HAP-1 (cell line): ENCODE measurements around the gene PLA2G4E.

Experiments used
- DNase-seq, 2 experiments: peaks; one replicate each; pipeline ENCODE4 v3.0.0-alpha.2; 2016 to 2020; ENCODE audit warnings: low spot score in 2 of 2
- H3K27me3 ChIP-seq: fragments of 250-450 bp; sonication (Bioruptor Pico); 2 replicates; pipeline ENCODE4 v1.5.1; 2020; ENCODE audit warnings: low read depth, mild to moderate bottlenecking, moderate library complexity
- H3K36me3 ChIP-seq: fragments of 250-450 bp; sonication (Bioruptor Pico); replicated peaks from 2 replicates; pipeline ENCODE4 v1.5.1; 2020; ENCODE audit warnings: mild to moderate bottlenecking
- H3K4me1 ChIP-seq: fragments of 250-450 bp; sonication (Bioruptor Pico); 2 replicates; pipeline ENCODE4 v1.5.1; 2020; ENCODE audit warnings: mild to moderate bottlenecking
- H3K4me3 ChIP-seq: fragments of 250-450 bp; sonication (Bioruptor Pico); 2 replicates; pipeline ENCODE4 v1.5.1; 2020; ENCODE audit warnings: mild to moderate bottlenecking, moderate library complexity
- H3K9me3 ChIP-seq: fragments of 250-450 bp; sonication (Bioruptor Pico); 2 replicates; pipeline ENCODE4 v1.5.1; 2020; ENCODE audit warnings: mild to moderate bottlenecking, moderate library complexity
- in situ Hi-C: fragments of 300-500 bp; cut with MboI; formaldehyde crosslinking; loops from 3 replicates; pipeline ENCODE4 v1.14.3; 2020; ENCODE audit warnings: low sequenced_read_pairs, inconsistent platforms, mixed read lengths

The PLA2G4E gene

GRCh38 chr15:41950127-41950483 is 70.7 kb downstream of the PLA2G4E start:
- Histone ChIP-seq H3K9me3 (no peaks in the 10 kb centered on the region), H3K4me3 (no peak overlapping the region), H3K27me3 (no peaks in the 10 kb centered on the region), H3K36me3 (no peaks in the 10 kb centered on the region), H3K4me1 (no peaks in the 10 kb centered on the region)
- no peak for DNase-seq
- in situ Hi-C loops: no loop called here

GRCh38 chr15:41949401-41950126 is 71.3 kb downstream of the PLA2G4E start:
- Histone ChIP-seq H3K4me3 (no peak overlapping the region), H3K4me1 (no peaks in the 10 kb centered on the region), H3K36me3 (no peaks in the 10 kb centered on the region), H3K9me3 (no peaks in the 10 kb centered on the region), H3K27me3 (no peaks in the 10 kb centered on the region)
- in situ Hi-C loops: no loop called here
- no peak for DNase-seq

DNA sequence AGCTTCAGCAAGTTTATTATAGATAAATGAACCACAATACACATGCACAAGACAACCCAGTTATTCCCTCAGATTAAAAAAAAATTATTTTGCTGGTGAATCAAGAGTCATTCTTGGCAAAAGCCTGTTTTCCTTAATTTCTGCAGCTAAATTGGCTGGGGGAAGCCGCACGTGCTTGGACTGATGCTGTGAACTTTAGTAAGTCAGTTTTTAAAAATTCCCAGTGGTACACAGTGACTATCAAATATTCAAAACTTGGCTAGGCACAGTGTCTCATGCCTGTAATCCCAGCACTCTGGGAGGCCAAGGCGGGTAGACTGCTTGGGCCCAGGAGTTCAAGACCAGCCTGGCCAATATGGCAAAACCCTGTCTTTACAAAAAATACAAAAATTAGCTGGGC is 72.4 kb downstream of the PLA2G4E start:
- Histone ChIP-seq H3K36me3 (no peaks in the 10 kb centered on the region), H3K9me3 (no peaks in the 10 kb centered on the region), H3K27me3 (no peaks in the 10 kb centered on the region), H3K4me1 (no peaks in the 10 kb centered on the region), H3K4me3 (no peak overlapping the region)
- in situ Hi-C loops: no loop called here
- no peak for DNase-seq

- H3K4me1 ChIP-seq: no peaks in the 10 kb centered on the region
- no peak overlapping the region for H3K4me3 ChIP-seq
- H3K27me3 ChIP-seq: no peaks in the 10 kb centered on the region
- H3K36me3 ChIP-seq: no peaks in the 10 kb centered on the region
- no peaks in the 10 kb centered on the region for H3K9me3 ChIP-seq
- in situ Hi-C loops: no loop called here
- no peak for DNase-seq
These were observed 73.9 kb downstream of the PLA2G4E start for GRCh38 chr15:41946970-41947369.

DNA sequence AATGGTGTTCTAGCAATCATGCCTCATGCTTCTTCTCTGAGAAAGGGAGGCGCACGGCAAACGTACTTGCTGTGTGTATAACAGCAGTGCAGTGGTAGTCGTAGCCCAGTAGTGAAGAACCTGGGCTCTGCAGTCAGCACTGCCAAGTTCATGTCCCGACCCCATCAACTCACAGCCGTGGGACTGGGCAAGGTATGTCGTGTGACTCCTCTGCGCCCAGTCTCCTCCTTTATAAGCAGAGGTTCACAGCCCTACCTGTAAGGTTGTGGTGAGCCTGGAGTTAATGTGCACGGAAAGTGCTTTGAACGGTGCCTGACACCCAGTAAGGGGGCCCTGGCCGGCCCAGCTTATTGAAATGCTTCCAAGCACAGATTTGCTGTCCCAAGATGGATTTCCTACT is 75.1 kb downstream of the PLA2G4E start:
- no peaks in the 10 kb centered on the region for H3K4me1 ChIP-seq
- in situ Hi-C loops: no loop called here
- DNase-seq: no peak
- no peaks in the 10 kb centered on the region for H3K36me3 ChIP-seq
- no peaks in the 10 kb centered on the region for H3K9me3 ChIP-seq
- H3K4me3 ChIP-seq: no peak overlapping the region
- H3K27me3 ChIP-seq: no peaks in the 10 kb centered on the region

DNA sequence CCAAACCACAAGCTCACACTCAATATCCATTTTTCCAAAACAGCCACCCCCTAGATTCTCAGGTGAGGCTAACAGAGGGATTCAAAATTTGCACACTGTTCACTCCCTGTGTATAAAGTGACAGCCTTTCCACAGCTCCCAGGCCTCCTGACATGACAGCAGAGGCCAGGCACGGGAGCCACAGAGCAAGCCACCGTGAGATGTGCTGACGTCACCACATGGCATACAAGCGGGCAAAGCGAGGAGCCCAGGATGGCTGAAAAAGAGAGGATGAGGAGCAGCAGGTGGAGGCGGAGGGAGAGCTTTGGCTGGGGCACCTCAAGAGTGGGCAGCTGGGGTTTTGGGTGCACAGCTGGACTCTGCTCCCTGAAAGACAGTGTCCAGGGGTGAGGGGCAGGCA is 75.6 kb downstream of the PLA2G4E start:
- in situ Hi-C loops: no loop called here
- H3K27me3 ChIP-seq: no peaks in the 10 kb centered on the region
- peaks cover 2% of the 10 kb centered on the region; the same call in 1 of the 2 replicates for H3K36me3 ChIP-seq
- DNase-seq: no peak
- no peaks in the 10 kb centered on the region for H3K9me3 ChIP-seq
- no peak overlapping the region for H3K4me3 ChIP-seq
- no peaks in the 10 kb centered on the region for H3K4me1 ChIP-seq

- no peak for DNase-seq
- H3K4me3 ChIP-seq: no peak overlapping the region
- in situ Hi-C loops: no loop called here
- H3K9me3 ChIP-seq: no peaks in the 10 kb centered on the region
- peaks cover 4% of the 10 kb centered on the region; the same call in 1 of the 2 replicates for H3K36me3 ChIP-seq
- H3K4me1 ChIP-seq: no peaks in the 10 kb centered on the region
- no peaks in the 10 kb centered on the region for H3K27me3 ChIP-seq
These were observed 76.4 kb downstream of the PLA2G4E start for GRCh38 chr15:41944313-41944940.

DNA sequence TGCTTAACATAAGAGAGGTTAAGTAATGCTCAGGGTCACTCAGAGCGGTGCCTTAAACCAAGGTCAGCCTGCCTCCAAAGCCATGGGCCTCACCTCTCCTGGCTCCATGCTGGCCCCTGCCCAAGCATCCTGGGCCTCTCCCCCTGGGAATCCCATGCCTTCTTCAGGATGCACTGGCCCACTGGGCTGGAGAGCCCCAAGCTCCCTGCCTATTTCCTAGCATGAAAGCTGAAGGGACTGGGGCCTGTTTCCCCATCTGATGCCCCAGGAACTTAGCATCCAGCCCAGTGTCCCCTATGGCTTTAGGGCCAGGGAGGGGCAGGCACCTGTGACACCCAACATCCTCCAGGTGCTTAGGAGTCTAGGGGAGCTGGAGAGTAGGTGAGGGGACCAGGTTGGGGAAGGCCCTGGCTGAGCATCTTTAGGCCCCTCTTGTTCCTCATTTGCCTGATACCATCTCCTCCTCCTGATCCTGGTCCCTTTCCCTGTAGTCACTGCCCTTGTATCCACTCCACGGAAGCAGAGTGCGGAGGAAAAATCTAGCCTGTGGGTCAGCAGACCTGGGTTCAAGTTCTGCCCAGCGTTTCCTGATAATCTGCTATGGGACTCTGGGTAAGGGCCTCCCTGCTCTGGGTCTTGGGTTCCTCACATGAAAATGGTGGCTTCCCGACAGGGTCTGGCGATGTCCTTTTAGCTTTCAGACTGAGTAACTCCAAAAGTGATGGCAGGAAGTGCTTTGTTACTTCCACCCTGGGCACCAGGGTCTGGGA is 77.1 kb downstream of the PLA2G4E start:
- peaks cover 4% of the 10 kb centered on the region; the same call in 1 of the 2 replicates for H3K36me3 ChIP-seq
- in situ Hi-C loops: no loop called here
- no peak for DNase-seq
- peaks cover 1% of the 10 kb centered on the region for H3K4me1 ChIP-seq
- no peaks in the 10 kb centered on the region for H3K9me3 ChIP-seq
- H3K27me3 ChIP-seq: no peaks in the 10 kb centered on the region
- H3K4me3 ChIP-seq: no peak overlapping the region

- Histone ChIP-seq H3K4me1 (peaks cover 10% of the 10 kb centered on the region), H3K4me3 (no peak overlapping the region), H3K27me3 (no peaks in the 10 kb centered on the region), H3K36me3 (peaks cover 4% of the 10 kb centered on the region; the same call in 1 of the 2 replicates), H3K9me3 (no peaks in the 10 kb centered on the region)
- in situ Hi-C loops: no loop called here
- no peak for DNase-seq
These were observed 78.0 kb downstream of the PLA2G4E start for GRCh38 chr15:41942886-41943285.

DNA sequence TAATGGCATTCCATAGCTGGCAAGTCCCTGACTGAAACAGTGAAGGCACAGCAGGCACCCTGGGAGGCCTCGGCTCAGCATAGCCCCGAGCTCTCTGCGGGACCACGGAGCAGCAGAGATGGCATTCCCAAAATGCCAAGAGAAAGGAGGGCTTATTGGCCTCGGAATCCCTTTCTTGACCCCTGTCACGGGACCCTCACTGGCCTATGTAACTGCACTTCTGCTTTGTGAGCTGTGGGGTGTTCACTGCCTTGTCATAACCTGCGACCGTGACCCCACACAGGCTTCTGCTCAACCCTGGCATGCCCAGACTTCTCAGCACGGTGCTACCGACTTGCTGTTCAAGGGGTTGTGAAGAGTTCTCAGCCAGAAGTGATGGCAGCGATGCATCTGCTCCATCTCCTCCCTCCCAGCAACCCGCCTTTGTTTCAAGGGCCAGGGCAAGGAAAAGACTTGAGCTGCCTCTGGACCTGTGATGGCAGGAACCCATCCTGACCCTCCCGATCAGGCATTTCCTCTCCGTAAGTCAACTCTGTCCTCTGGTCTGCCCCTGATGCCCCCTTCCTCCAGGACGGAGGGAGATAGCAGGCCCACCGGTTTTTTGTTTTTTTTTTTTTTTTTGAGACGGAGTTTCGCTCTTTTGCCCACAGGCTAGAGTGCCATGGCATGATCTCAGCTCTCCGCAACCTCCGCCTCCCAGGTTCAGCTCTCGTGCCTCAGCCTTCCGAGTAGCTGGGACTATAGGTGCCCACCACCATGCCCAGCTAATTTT is 79.0 kb downstream of the PLA2G4E start:
- Histone ChIP-seq H3K27me3 (no peaks in the 10 kb centered on the region), H3K4me3 (no peak overlapping the region), H3K36me3 (peaks cover 4% of the 10 kb centered on the region; the same call in 1 of the 2 replicates), H3K9me3 (no peaks in the 10 kb centered on the region), H3K4me1 (peaks cover 17% of the 10 kb centered on the region)
- in situ Hi-C loops: no loop called here
- DNase-seq: no peak

- H3K4me3 ChIP-seq: no peak overlapping the region
- peaks cover 6% of the 10 kb centered on the region; the same call in 1 of the 2 replicates for H3K36me3 ChIP-seq
- peaks cover 17% of the 10 kb centered on the region for H3K4me1 ChIP-seq
- no peak for DNase-seq
- no peaks in the 10 kb centered on the region for H3K27me3 ChIP-seq
- no peaks in the 10 kb centered on the region for H3K9me3 ChIP-seq
- in situ Hi-C loops: no loop called here
These were observed 80.4 kb downstream of the PLA2G4E start for GRCh38 chr15:41940441-41940857.

GRCh38 chr15:41939986-41940385 is 80.9 kb downstream of the PLA2G4E start:
- DNase-seq: no peak
- Histone ChIP-seq H3K4me3 (no peak overlapping the region), H3K27me3 (no peaks in the 10 kb centered on the region), H3K4me1 (peaks cover 17% of the 10 kb centered on the region), H3K36me3 (peaks cover 6% of the 10 kb centered on the region; the same call in 1 of the 2 replicates), H3K9me3 (no peaks in the 10 kb centered on the region)
- in situ Hi-C loops: no loop called here

DNA sequence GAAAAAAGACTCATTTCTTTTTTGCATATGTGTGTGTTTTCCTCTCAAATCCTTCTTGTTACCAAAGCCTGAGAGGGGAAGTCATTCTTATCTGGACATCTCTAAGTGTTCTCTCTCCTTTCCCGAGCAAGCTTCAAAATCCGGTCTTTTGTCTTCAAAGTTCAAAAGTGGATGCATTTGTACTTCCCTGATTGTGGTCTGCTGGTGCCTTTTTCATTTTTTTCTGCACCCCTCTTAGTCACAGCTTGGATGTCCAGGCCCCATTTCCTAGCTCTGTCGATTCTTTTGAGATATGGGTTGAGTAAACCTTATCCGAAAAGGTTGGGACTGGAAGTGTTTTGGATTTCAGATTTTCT is 83.3 kb downstream of the PLA2G4E start:
- no peak overlapping the region for H3K4me3 ChIP-seq
- no peak for DNase-seq

More for the DNA sequence above, 83.3 kb downstream of the PLA2G4E start:
- Histone ChIP-seq H3K36me3 (peaks cover 6% of the 10 kb centered on the region; the same call in 1 of the 2 replicates), H3K9me3 (no peaks in the 10 kb centered on the region), H3K27me3 (no peaks in the 10 kb centered on the region), H3K4me1 (peaks cover 17% of the 10 kb centered on the region)
- in situ Hi-C loops: no loop called here
